ENCODE results near the gene BBOF1. TPM values are rescaled to one million over a fixed set of nuclear protein-coding genes. Genes with fewer than 3 reads are reported as not detected.

BBOF1 gene
- total and polyA plus RNA-seq, 2 of the 8 experiments (the other 6 are each of a cell fraction or from before 2014, with no cell fraction given): 0.26 to 0.60 TPM

DNA sequence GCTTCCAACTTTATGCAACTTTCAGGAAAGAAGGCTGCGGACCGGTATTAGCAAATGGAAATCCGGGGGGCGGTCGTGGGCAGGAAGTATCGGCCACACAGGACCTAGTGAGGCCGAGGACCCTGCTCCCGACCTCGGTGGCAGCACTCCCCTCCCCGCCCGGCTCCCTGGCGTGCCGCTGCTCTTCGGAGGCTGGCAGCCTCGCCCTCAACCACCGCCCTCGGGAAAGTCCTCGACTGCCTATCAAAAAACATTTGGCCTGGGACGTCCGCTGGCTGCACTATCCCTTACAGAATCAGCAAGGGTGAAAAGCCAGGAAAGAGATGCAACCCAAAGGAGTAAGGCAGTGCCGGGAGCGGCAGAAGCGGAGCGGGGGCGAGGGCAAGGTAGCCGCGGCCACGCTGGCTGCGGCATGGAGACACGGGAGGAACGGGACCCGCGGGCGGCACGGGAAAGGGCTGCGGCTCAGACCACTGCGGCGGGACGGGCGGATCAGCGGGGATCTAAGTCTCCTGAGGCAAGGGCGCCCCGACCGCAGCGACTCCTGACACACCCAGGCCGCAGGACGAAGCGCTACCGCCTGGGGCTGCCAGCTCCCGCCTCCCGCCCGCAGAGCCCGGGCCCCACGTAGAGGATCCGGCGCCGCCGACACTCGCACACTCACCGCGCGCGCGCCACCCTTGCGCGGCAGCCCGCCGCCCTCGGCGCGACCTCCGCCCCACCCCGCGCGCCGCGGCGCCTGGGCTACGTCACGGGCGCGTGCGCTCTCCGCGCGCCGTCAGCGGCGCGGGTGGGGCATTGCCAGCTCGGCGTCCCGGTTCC is at the start of gene BBOF1, which contains the start of gene ENTPD5 (continued):
- TF ChIP-seq SAP30 (IDR thresholded peaks at IDR 0.05; ENCODE audit: insufficient read depth, insufficient replicate concordance, low read length): no peak
- TF ChIP-seq CBX8 (IDR thresholded peaks at IDR 0.05; ENCODE audit: borderline replicate concordance, low read depth, low read length): no peak
- TF ChIP-seq, protein P1, sequence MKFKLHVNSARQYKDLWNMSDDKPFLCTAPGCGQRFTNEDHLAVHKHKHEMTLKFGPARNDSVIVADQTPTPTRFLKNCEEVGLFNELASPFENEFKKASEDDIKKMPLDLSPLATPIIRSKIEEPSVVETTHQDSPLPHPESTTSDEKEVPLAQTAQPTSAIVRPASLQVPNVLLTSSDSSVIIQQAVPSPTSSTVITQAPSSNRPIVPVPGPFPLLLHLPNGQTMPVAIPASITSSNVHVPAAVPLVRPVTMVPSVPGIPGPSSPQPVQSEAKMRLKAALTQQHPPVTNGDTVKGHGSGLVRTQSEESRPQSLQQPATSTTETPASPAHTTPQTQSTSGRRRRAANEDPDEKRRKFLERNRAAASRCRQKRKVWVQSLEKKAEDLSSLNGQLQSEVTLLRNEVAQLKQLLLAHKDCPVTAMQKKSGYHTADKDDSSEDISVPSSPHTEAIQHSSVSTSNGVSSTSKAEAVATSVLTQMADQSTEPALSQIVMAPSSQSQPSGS (IDR thresholded peaks at IDR 0.05; ENCODE audit: low read length): no peak
- peak in 1 of 2 experiments; percentile 43; a peak in 1 of 3 replicates for TF ChIP-seq POLR2A (IDR thresholded peaks at IDR 0.05; ENCODE audit: control extremely low read depth in 1 of 2, low read depth in 2 of 2, low read length in 2 of 2)
- no peak for TF ChIP-seq RAD21 (IDR thresholded peaks at IDR 0.05 in 1 of 2, conservative IDR thresholded peaks at IDR 0.05 in 1 of 2; ENCODE audit: low read depth in 2 of 2, low read length in 2 of 2)
- no peak for TF ChIP-seq SP4 (IDR thresholded peaks at IDR 0.05; ENCODE audit: low read length)
